ENCODE measurements around the gene PKD1L1.

Gene PKD1L1

DNA sequence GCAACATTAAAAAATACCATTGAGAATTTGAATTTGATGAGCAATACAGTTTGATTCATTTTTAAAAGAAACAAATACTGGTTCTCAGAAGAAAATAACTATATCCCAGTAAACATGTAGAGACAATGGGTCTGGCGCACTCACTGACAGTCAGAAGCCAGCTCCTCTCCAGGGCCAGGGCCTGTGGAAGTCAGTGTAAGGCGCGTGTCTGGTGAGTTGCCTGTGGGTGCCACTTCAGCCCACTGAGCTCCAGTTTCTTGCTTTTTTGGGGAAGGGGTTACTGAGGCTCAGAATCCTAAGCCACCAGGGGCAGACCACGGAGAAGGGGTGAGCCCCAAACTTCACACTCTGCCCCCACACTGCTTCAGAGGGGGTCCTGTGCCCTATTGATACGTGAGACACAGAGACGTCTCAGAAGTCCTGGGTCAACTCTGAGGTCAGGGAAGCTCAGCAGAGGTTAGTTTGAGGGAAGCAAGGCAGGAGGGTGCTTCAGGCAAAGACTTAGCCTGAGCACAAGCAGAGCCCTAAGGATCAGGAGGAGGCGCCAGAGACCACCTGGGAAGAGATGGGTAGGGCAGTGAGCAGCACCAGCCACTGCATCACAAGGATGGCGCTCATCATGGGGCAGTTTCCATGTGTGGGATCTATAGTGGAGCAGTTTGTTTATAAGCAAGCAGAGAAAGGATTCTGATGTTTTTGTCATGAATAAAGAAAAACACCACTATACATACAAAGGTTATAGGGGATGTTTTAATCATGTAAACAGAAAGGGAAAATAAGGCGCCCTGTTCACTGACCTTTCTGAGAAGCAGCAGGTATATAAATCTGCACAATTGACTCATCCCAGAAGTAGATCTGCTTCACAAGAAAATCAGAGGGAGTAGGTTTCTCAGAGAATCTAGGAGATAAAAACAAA lies 95.7 kb downstream of the PKD1L1 start:
- DNase-seq: no peak

DNA sequence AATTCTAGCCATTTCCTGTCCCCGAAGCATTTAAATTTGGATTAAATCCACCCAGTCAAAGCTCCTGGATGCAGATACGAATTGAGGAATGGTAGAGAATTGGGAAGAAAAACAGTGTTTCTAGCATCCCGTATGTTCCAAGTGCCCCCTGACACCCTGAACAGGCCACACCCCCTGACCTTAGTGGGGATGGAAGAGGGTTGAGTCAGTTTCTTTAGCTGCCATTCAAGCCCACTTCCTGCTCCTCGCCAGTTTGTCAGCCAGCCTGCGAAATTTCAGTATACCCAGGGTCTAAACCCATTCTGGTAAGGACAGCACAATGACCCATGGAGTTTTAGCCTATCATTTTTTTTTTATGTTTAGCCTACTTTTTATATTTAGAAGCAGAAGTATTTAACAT lies 101.1 kb downstream of the PKD1L1 start:
- no peak for DNase-seq

DNA sequence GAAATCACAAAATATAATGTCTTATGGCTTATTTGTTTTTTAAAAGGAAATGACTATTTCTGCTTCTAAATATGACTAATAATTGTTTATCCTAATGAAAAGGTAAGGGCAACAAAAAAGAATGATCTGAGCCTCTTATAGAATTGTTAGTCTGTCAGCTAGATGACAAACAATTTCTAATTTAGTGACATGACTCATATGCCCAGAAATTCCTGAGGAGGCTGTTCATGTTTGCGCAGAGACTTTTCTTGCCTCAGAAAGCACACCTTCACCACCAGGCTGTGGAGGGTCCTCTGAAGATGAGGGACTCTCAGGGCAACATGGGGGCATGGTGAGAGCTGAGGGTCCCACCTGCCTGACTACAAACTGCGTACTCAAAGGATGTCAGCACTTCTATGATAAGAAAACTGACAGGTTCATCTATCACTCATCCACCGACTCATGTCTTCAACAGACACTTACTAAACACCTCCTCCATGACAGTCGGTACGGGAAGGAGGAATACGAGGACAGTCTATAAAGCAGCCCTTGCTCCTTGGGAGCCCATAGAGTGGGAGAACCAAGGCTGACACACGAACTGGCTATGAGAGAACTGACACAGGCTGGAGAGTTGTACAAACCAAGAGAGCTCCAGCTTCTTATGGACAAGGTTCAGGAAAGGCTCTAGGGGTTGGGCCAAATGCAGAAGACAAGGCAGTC lies 102.0 kb downstream of the PKD1L1 start:
- no peak for DNase-seq

DNA sequence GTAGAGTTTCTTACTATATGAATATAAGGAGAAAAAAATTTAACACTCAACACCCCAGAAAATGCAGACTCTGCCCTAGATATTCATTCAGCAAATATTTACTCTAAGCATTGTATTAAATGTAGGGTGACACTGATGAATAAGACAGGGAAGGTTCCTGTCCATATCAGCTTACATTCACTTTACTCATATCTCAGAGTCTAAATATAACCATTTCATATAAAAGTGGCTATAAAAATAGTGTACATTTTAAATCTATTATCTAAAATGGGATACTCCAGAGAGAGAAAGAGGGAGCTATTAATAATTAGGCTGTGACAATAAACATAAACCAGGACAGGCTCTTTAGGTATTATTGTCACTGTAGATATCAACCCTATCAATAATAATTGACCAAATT lies 104.0 kb downstream of the PKD1L1 start:
- DNase-seq: no peak

DNA sequence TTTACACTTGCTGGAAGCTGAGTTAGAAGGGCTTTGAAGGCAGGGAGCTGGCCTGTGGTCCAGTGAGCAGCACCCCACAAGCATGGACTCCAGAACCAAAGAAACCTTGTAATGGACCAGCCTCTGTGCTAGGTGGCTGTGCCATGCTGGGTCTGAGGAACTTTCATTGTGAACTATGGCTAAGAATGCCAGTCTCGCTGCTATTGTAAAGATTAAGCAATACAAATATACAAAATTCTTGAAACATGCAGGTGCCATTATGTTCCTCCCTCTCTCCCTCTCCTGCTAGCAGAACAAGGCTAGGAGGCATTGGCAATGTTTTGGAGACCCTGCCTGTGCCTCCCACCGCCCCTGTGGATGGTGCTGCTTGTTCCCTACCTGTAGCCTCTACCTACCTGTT lies 105.0 kb downstream of the PKD1L1 start:
- no peak for DNase-seq

DNA sequence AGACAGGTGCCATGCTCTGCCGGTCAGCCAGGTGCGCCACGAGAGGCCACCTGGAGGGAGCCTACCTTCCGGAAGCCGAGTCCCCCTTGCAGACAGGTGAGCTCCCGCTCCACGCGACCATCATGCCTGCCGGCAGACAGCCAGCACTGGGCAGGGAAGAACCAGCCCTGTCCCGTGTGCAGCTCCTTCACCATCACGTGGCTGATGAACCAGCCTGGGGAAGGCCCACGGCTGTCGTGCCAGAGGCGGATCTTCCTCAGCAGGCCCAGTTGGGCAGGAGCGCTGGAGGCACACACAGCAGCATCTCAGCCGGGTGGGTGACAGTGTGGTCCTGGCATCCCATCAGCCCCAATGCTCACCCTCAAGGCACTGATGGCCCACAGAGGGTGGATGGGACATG lies 108.9 kb downstream of the PKD1L1 start:
- DNase-seq: no peak

DNA sequence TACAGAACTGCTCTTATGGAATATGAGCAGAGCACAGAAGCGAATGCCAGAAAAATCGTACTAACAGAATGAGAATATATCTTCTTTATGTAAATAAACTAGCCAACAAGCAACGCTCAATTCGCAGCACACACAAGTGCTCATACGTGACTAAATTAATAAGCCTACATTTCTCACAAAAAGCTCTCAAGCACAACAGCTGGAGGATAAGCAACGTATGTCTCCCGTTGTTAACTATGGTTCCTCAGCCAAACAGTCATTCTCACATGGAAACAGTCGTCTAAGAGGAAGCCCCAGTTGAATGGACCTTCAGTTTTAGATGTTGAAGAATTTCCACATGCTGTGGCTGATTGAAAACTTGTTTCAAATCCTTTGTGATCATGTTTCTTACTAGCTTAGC lies 110.4 kb downstream of the PKD1L1 start:
- no peak for DNase-seq

DNA sequence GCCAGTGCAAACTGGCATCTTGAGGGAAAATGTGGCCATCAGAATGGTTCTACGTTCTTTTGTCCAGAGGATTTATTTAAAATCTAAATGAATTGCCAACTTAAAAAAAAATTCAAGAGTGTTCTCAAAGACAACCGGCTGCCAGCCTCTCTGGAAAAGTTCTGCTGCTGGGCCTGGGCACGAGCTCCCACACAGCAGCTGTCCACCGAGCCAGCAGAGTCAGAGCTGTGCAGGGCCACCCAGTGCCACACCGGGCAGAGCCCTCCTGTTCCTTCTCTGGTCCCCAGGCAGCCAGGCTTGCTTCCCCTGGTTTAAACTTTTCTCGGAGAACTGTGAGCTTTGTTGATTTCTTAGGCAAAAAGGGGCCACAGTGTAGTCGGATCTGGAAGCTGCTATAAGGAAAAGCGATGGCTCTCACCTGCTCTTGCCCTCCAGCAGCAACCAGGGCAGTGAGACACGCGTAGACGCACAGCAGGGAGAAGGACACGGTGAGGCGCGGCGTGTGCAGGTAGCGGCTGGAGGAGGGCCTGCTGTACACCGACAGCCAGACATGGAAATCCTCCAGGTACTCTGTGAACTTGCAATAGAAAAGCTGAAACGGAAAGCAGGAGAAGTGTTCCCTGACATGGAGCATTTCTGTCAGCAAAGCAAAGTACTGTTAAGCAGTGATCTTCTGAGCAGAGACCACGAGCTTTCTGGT lies 111.6 kb downstream of the PKD1L1 start:
- no peak for DNase-seq

DNA sequence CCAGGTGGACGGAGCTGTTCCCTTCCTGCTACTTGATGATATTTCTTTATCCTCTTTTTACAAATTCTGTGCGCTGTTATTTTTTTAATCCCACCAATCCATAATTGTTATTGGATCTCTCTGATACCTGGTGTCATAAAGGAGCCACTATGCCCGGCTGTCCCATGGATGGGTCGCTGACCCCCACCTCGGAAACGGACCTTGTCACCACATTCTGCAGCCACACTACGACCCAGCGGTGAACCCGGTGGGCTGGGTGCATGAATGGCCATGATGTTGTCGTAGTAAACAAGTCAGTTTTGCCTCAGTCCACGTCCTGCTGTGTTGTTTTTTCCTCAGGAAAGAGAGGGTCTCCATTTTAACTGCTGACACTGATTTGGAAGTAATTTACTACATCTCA lies 112.2 kb downstream of the PKD1L1 start:
- DNase-seq: no peak

DNA sequence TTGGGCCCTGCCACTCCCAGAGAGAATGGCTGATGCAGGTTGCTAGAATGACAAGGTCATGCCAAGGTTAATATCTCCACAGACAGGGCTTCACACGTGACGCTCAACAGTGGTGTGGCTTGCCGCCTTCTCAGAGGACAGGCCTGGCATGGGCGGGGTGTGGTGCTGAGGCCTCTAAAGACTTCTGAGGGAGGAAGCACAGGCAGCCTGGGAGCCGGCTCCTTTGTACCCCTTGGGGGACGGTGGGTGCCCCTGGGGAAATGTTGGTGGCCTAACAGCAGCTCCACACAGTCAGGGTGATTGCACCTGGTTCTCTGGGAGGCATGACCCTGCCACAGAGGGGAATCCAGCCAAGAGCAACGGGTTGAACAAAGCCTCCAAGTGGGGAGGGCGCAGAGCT lies 115.1 kb downstream of the PKD1L1 start:
- DNase-seq: no peak

DNA sequence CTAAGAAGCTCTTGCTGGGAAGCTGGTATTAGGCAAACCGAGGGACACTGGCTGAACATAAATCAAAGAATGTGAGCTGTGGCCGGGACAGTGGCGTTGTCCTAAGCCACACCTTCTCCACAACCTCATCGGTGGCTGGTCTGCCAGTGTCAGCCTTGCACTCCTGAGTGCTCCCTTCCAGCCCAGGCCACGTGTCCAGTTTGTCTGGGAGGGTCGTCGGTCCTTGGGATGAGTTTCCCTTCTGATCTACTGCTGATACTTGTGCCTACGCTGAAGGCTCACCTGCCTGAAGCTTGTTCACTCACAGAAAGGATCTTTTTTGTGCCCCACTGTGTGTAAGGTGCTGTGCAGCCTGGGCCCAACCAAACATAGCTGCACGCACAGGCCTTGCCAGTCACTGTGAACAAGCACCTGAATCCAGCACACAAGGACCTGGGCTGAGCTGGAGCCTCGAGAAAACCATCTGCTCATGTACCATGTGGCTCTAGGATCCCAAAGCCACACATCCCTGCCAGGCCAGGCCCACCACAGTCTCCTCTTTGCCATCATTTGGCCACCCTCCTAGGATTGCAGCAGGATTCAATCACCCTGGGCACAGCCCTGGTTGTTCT lies 116.1 kb downstream of the PKD1L1 start:
- DNase-seq: no peak

DNA sequence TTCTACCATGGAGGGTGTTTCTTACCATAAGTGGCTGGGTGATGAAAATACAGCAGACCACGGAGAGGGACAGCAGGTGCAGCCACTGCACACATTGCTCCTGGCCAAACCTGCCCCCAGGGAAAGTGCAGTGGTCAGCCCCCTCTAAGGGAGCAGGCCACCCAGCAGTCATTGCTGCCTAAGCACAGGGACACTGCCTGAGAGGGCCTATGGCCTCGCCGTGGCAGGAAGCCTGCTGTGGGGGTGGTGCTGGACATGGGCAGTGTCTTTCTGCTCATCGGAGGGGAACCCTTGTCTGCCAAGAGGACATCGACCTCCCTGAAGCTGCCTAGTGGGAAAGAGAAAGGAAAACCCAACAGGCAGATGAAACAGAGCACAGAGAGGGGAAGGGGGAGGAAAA lies 118.3 kb downstream of the PKD1L1 start:
- no peak for DNase-seq

DNA sequence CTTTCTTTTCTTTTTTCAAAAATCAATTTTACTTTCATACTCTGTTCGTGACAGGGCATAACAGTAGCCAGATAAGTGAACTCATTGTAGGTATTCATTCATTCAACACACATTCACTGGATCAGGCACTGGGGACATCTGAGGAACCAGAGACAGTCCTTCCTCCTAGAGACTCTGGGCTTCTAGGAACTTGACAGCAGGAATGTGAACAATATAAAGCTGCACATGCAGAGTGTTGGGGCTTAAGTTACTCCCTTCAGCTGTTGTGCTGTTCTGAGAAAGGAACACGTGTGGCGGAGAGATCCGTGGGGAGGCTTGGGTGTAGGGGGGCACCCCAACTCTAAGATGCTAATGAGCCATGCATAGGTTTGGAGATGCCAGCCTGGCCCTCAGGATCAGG lies 120.4 kb downstream of the PKD1L1 start:
- no peak for DNase-seq

DNA sequence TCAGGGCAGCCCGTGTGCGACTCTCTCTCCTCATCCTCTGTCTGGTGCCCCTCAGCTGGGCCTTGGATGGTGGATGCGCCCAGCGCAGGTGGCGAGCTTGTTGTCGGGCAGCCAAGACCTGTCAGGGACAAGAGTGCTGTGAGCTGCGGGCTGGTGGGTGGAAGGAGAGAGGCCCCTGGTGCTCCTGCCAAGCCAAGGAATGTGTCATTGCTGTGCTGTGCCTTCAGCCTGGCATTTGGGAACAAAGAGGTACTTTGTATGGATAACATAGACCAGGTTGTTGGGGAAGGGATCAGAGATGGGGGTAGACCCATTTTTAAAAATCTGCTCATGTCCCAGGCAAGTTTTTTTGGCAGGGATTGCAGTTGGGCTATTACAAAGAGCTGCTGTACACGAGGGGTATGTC lies 120.9 kb downstream of the PKD1L1 start:
- DNase-seq: no peak

DNA sequence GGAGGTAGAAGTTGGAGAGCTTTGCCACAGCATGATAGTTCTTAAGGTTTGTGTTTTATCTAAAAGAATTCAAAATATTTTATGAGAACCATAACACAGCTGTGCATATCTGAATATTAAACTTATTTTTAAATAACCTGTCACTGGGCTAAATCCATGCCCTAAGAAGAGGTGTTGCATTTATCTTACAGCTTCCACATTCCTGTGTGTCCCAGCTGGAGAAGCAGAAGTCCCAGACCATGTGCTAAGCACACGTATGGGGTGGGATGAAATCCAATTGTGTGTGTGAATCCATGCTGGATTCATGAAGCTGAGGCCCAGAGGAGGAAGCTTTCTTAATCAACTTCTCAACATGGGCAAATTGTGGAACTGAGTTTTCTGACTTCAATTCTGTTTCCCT lies 121.5 kb downstream of the PKD1L1 start:
- DNase-seq: no peak

DNA sequence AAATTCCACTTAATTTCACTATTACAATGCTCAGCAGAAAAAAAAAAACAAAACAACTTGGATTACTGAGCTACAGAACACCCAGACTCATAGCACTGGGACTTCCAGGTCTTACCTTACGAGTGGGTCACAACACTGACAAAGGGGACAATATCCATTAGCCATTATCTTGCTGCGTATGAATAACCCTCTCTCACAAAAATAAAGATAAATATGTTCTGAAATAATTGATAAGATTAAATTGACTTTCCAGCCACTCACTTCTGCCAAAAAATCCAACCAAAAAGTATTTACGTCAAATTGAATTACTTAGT lies 128.7 kb downstream of the PKD1L1 start:
- no peak for DNase-seq

DNA sequence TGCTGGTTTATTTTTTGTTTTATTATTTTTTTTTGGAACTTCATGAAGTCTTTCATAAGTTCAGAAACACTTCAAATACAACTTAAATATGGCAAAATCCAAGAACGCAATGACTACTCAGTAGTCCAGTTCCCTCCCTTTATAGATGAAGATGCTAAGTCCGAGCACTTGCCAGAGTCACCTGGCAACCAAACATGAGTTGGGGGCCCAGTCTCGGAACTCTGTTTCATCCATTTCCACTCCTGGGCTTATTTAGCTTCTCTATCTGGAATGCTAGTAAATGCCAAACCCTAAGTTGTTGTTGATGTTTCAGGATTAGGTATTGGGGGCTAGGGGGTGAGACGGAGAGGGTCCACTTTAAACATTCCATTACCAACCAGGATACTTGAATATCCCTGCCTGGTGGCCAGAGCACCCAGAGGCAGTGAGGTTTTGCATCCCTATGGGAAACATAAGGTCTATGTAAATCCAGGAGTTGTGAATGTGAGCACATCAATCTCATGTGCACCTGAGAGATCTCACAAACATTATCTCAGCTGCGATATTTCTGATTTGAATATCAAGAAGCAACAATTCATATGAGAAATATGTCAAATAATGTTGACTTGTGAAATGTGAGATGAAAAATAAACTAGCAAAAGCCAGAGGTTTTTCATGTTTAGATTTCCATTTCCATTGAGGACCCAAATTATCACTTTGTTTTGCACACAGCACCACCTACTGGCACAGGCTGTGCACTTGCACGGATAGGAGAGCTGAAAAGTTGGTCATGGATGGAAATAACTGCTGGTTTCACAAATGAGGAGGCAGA lies 129.3 kb downstream of the PKD1L1 start:
- peak; percentile 7 for DNase-seq

DNA sequence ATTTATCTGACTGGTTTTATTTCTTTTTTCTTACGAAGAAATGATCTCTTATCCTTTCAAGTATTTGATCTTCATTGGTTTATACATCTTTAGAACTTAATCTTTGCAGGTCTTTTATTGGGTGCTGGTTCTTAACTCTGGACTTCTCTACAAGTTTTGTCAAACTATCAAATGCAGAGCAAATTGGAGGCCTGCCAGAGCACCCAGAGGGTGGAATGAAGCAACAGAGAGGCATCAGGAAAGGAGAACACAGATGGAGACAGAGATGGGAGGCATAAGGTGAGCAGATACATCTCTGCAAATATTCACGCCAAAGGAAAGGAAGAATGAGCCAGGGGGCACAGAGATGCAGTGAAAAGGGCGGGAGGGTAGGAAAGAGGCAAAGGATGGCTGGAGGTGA lies 130.3 kb downstream of the PKD1L1 start:
- no peak for DNase-seq

DNA sequence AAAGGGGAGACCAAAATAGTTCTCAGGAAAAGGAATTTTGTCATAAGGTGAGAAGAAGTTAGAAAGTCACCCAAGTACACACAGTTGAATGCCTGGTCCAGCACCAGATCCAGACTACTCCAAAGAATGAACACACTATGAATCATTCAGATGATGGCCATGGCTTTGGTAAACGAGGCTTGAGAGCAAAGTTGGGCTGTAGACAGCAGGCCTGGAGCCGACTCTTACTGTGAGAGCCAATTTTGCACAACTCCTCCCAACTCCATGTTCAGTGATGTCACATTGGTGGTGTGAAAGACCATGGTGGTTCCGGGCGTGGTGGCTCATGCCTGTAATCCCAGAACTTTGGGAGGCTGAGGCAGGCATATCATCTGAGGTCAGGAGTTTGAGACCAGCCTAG lies 131.6 kb downstream of the PKD1L1 start:
- no peak for DNase-seq

DNA sequence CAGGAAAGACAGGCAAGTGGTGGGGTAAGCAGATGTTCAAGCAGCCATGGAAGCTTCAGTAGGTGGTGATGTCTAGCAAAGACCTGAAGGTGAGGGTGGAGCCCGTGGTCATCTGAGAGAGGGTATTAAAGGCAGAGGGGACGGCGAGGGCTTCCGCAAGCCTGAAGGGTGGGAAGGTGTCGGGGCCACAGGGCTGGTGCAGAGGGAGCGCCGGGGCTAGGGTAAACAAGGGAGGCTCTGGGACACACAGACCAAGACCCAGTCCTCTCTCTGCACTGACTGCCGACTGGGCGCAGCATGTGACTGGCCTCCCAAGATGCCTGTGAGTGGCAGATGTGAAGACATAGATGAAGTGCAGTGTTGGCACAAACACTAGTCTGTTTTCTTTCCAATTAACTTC lies 132.4 kb downstream of the PKD1L1 start:
- DNase-seq: no peak

DNA sequence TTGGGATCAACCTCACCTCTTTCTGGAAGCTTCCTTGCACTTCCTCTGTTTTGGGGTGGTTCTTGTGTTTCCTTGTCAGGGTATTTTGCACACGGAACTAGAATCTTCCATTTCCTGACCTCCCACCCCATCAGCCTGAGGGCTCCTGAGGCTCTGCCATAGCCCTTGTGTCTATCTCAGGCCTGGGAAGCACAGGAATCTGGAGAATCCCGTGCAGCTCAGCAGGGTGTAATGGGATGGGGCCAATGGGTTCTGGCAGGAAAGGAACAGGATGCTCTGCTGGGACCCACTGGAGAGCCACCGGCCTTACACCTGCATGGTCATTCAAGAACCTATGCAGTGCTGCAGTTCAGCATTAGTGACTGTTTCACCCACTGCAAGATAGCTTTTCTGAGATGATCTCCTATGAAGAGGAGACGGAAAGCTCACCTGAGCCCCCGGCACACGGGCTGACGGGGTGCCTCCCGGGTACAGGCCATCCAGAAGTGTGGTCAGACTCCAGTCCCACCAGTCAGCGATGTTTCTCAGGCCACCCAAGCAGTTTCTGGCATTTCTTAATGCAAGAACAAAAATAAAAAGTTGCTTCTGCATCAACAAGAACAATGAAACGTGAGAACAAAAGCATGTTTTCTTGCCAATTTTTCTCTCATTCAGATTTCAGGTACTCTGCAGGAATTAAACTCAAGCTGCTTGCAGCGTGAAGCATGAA lies 133.2 kb downstream of the PKD1L1 start:
- no peak for DNase-seq

DNA sequence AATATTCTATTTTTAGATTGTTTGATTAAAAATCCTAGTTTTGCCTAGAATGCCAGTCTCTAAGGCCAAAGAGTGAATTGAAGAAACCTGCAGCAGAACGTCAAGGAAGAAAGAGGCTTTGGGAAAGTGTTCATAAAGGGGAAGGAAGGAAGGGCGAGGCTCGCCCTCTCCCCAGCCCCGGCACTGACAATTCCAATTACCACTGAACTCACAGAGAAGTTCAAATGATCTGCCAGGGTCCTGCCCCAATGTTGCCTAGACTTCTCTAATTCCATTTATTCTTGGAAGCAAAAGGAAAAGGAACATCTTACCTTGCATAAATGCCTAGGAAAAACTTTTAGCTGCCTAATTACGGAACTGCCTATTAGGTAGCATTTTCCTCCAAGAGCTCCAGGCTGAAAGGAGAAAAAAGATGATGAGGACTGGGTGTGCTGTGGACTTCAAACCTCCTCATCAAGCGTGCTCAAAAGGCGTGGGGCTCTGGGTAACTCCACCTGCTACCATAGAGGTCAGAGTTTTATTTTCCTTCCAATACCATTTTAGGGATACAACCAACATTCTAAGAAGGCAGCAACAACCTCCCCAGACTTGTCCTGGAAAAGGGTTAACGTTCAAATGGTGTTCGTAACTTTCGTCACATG lies 134.5 kb downstream of the PKD1L1 start:
- DNase-seq: no peak

Data from activated naive CD4-positive, alpha-beta T cell treated with Interleukin-2 at 50 U/mL for 16 hours (primary cell).